K562 (cell line): Measurements from ENCODE around the gene DNAH17. TPM values are rescaled to one million over a fixed set of nuclear protein-coding genes. Genes with fewer than 3 reads are reported as not detected.

ENCODE experiments used
- CBFA2T3 ChIP-seq: fragments of 450-650 bp; IDR thresholded peaks from 2 replicates; pipeline ENCODE4 v1.6.1; 2017
- CEBPB ChIP-seq: fragments of 450-650 bp; IDR thresholded peaks from 2 replicates; pipeline ENCODE4 v1.6.1; 2016; ENCODE audit warnings: missing genetic modification characterization, missing compliant biosample characterization
- CREB3 ChIP-seq: fragments of 450-650 bp; conservative IDR thresholded peaks from 2 replicates; pipeline ENCODE4 v1.6.1; 2016; ENCODE audit warnings: missing genetic modification characterization, low read depth, mild to moderate bottlenecking, missing compliant biosample characterization, moderate library complexity
- HIVEP1 ChIP-seq: fragments of 250-450 bp; sonication (Bioruptor Pico); IDR thresholded peaks from 2 replicates; pipeline ENCODE4 v1.4.0; 2020; ENCODE audit warnings: mild to moderate bottlenecking
- KDM1A ChIP-seq, 2 experiments: fragments of 450-650 bp; IDR thresholded peaks; 2 replicates each; pipeline ENCODE4 v1.6.1; 2016; ENCODE audit warnings: mild to moderate bottlenecking in 2 of 2
- KHSRP ChIP-seq: fragments of 450-650 bp; IDR thresholded peaks from 2 replicates; pipeline ENCODE4 v1.6.1; 2017
- MBD1 ChIP-seq: fragments of 250-450 bp; sonication (Bioruptor Pico); IDR thresholded peaks from 2 replicates; pipeline ENCODE4 v1.8.0; 2022; ENCODE audit warnings: inconsistent platforms
- ZNF133 ChIP-seq: fragments of 250-450 bp; sonication (Bioruptor Pico); IDR thresholded peaks from 2 replicates; pipeline ENCODE4 v1.4.0; 2020; ENCODE audit warnings: mild to moderate bottlenecking
- ZNF551 ChIP-seq: fragments of 250-450 bp; sonication (Bioruptor Pico); IDR thresholded peaks from 2 replicates; pipeline ENCODE4 v1.5.0; 2021; ENCODE audit warnings: mild to moderate bottlenecking, moderate library complexity
- ZNF655 ChIP-seq: fragments of 250-450 bp; sonication (Bioruptor Pico); IDR thresholded peaks from 2 replicates; pipeline ENCODE4 v1.5.0; 2021
- polyA plus RNA-seq, 8 experiments: library from polyadenylated mRNA; depleted of rRNA in 4 of 8; stranded (reverse) in 5 of 8; unstranded in 3 of 8; fragments of >200 nt; fragmentation: Nextera tagmentation in 2 of 8; fragmentation: Illumina TruSeq in 1 of 8; extraction: Ambion mirVana in 2 of 8; extraction: Trizol in 1 of 8; gene quantifications; 2 replicates each; pipeline versions ENCODE4 v1.2.1 to v1.2.3, GENCODE V29; 2011 to 2014; ENCODE audit warnings: inconsistent platforms in 1 of 8, missing spikeins in 1 of 8
- total RNA-seq, 7 experiments: library from RNA; depleted of rRNA in 6 of 7; stranded (reverse); fragments of >200 nt in 6 of 7; fragmentation: Illumina TruSeq in 2 of 7; extraction: Trizol in 2 of 7; gene quantifications; 2 replicates each; pipeline versions ENCODE4 v1.2.1 to v1.2.3, GENCODE V29; 2011 to 2021; ENCODE audit warnings: low replicate concordance in 1 of 7

Gene DNAH17
- total and polyA plus RNA-seq, 9 of the 15 experiments (the other 6 are each of a cell fraction or from before 2014, with no cell fraction given) = under 0.01 to 0.06 (median 0.03) TPM; not detected in 5

DNA sequence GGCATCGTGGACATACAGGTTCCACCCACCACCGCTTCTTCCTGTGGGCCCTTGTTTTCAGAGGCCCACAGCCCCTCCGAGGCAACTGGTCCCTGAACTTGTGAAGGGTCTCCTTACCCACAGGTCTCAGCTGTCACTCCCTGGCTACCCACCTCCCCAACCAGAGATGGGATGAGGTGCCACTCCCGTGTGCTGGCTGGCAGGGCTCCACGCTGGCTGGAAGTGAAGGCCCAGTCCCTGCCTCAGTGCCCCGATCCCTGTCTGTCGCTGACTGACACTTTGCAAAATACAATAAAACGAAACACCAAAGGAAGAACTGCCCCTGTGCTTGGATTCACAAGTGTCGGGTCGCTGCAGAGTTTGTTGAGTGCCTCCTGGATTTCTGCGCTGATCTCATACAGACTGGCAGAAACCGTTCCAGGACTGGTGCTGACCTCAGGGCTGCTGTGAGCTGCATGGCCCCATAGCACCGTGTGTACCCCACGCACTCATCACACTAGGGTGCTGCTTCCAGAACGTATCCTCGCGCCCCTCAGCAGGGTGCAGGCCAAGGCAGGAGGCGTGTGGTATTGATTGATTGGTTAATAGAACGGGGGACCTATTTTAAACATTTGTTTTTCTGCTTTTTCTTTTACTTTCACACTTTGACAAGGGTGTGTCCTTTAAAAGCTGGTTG lies 141.7 kb downstream of the DNAH17 start (continued):
- TF ChIP-seq ZNF655 = no peak
- no peak for TF ChIP-seq MBD1
- no peak for TF ChIP-seq CBFA2T3
- no peak for TF ChIP-seq CEBPB
- no peak for TF ChIP-seq CREB3
- no peak for TF ChIP-seq ZNF133 (CRISPR knock-in tag)
- TF ChIP-seq ZNF551 (CRISPR knock-in tag) = no peak
- no peak for TF ChIP-seq KHSRP
- TF ChIP-seq HIVEP1 = no peak
- TF ChIP-seq KDM1A (IDR thresholded peaks at IDR 0.05) = no peak
